H1 (cell line): ENCODE data around the gene CD300LF. TPM values are rescaled to one million over a fixed set of nuclear protein-coding genes. Genes with fewer than 3 reads are reported as not detected.

ENCODE experiments used
- CTCF ChIA-PET: fragments of 300-600 bp; sonication (Branson Sonifier 250); formaldehyde crosslinking; loops from one replicate; lab custom pipeline; 2021; ENCODE audit not compliant: partially characterized antibody; lab: Charles Lee
- POLR2A ChIA-PET: fragments of 300-600 bp; sonication (Branson Sonifier 250); formaldehyde crosslinking; loops from one replicate; lab custom pipeline; 2021; ENCODE audit warnings: inconsistent platforms; ENCODE audit not compliant: partially characterized antibody; lab: Charles Lee
- DNase-seq, 2 experiments: peaks; one replicate each; pipeline versions ENCODE4 v3.0.0 to v3.0.0-alpha.2; 2010 to 2022; ENCODE audit warnings: low spot score in 2 of 2, low read depth in 1 of 2, mixed read lengths in 1 of 2
- FAIRE-seq: peaks from 2 replicates; lab custom pipeline; 2011; peaks lifted over from hg19 to GRCh38; lab: Jason Lieb, UNC
- H2AFZ ChIP-seq: 2 replicates; pipeline ENCODE4 v1.8.1; 2012; ENCODE audit warnings: low read length, inconsistent platforms
- H2AK5ac ChIP-seq: 2 replicates; pipeline ENCODE4 v1.6.1; 2013; ENCODE audit warnings: low read depth, low read length
- H2BK120ac ChIP-seq: replicated peaks from 2 replicates; pipeline ENCODE3; 2013; ENCODE audit warnings: low read depth, low read length, inconsistent platforms
- H2BK12ac ChIP-seq: 2 replicates; pipeline ENCODE4 v1.6.1; 2013; ENCODE audit warnings: low read depth, low read length
- H2BK15ac ChIP-seq: 2 replicates; pipeline ENCODE4 v1.6.1; 2013; ENCODE audit warnings: low read length
- H2BK20ac ChIP-seq: 2 replicates; pipeline ENCODE4 v1.6.1; 2013; ENCODE audit warnings: low read length
- H2BK5ac ChIP-seq: 2 replicates; pipeline ENCODE4 v1.6.1; 2013; ENCODE audit warnings: low read depth, low read length
- H3K14ac ChIP-seq: 2 replicates; pipeline ENCODE4 v1.6.1; 2013; ENCODE audit warnings: inconsistent platforms; ENCODE audit not compliant: insufficient read length
- H3K18ac ChIP-seq: 2 replicates; pipeline ENCODE4 v1.6.1; 2013; ENCODE audit warnings: low read length; ENCODE audit errors: extremely low read depth
- H3K23ac ChIP-seq: 2 replicates; pipeline ENCODE4 v1.6.1; 2013; ENCODE audit warnings: inconsistent platforms; ENCODE audit not compliant: insufficient read length
- H3K23me2 ChIP-seq: 2 replicates; pipeline ENCODE4 v1.6.1; 2013; ENCODE audit warnings: low read depth, low read length
- H3K27ac ChIP-seq: 2 replicates; pipeline ENCODE4 v1.6.1; 2011; ENCODE audit warnings: low read depth, low read length, inconsistent platforms
- H3K27me3 ChIP-seq, 4 experiments: replicated peaks in 1 of 4; 1 replicate in 1 of 4; 2 replicates in 3 of 4; pipeline versions ENCODE4 v1.6.1 to v1.8.1; 2011 to 2013; ENCODE audit warnings: low read length in 3 of 4, mild to moderate bottlenecking in 3 of 4, inconsistent platforms in 2 of 4, mixed read lengths in 2 of 4, moderate library complexity in 1 of 4; ENCODE audit not compliant: control insufficient read depth in 3 of 4, insufficient read depth in 3 of 4; ENCODE audit errors: extremely low read depth in 1 of 4
- H3K36me3 ChIP-seq, 4 experiments: 2 replicates each; pipeline versions ENCODE4 v1.6.1 to v1.8.1; 2011 to 2013; ENCODE audit warnings: mild to moderate bottlenecking in 4 of 4, low read length in 3 of 4, moderate library complexity in 2 of 4, control low read depth in 1 of 4, inconsistent platforms in 1 of 4; ENCODE audit not compliant: insufficient read depth in 4 of 4, control insufficient read depth in 2 of 4
- H3K4ac ChIP-seq: replicated peaks from 2 replicates; pipeline ENCODE3; 2013; ENCODE audit warnings: low read length, low read depth, mixed read lengths, inconsistent platforms; ENCODE audit not compliant: insufficient read length
- H3K4me1 ChIP-seq, 4 experiments: replicated peaks in 1 of 4; 1 replicate in 1 of 4; 2 replicates in 3 of 4; pipeline versions ENCODE4 v1.6.1 to v1.8.1; 2011 to 2013; ENCODE audit warnings: low read length in 3 of 4, inconsistent platforms in 2 of 4, mixed read lengths in 1 of 4; ENCODE audit not compliant: insufficient read depth in 4 of 4, control insufficient read depth in 3 of 4
- H3K4me2 ChIP-seq, 2 experiments: 2 replicates each; pipeline versions ENCODE4 v1.6.1 to v1.8.1; 2011 to 2013; ENCODE audit warnings: low read depth in 2 of 2, low read length in 2 of 2, control low read depth in 1 of 2, inconsistent platforms in 1 of 2, mild to moderate bottlenecking in 1 of 2; ENCODE audit not compliant: insufficient read depth in 1 of 2
- H3K4me3 ChIP-seq, 4 experiments: fragments of 200-600, 300-600 bp in 1 of 4; sonication (generic), shearing (Covaris generic), sonication (Bioruptor Twin) in 1 of 4; 2 replicates each; pipeline versions ENCODE4 v1.5.1 to v1.8.1; 2011 to 2016; ENCODE audit warnings: low read length in 4 of 4, low read depth in 3 of 4, control low read depth in 2 of 4, inconsistent platforms in 2 of 4, mild to moderate bottlenecking in 2 of 4, mixed read lengths in 1 of 4, moderate library complexity in 1 of 4; ENCODE audit not compliant: insufficient read depth in 2 of 4; ENCODE audit errors: extremely low read depth in 1 of 4
- H3K56ac ChIP-seq: replicated peaks from 2 replicates; pipeline ENCODE3; 2013; ENCODE audit warnings: low read depth, mild to moderate bottlenecking, mixed read lengths, low read length, inconsistent platforms; ENCODE audit not compliant: insufficient read length
- H3K79me1 ChIP-seq: 2 replicates; pipeline ENCODE4 v1.6.1; 2013; ENCODE audit warnings: low read depth, low read length, control low read depth
- H3K79me2 ChIP-seq, 2 experiments: 2 replicates each; pipeline versions ENCODE4 v1.6.1 to v1.8.1; 2012 to 2013; ENCODE audit warnings: low read length in 2 of 2, mild to moderate bottlenecking in 2 of 2, inconsistent platforms in 1 of 2; ENCODE audit not compliant: insufficient read depth in 2 of 2, control insufficient read depth in 1 of 2
- H3K9ac ChIP-seq, 4 experiments: replicated peaks in 1 of 4; 1 replicate in 1 of 4; 2 replicates in 3 of 4; pipeline versions ENCODE4 v1.6.1 to v1.8.1; 2011 to 2013; ENCODE audit warnings: low read depth in 3 of 4, low read length in 3 of 4, control low read depth in 2 of 4, mild to moderate bottlenecking in 2 of 4, moderate library complexity in 2 of 4, inconsistent platforms in 1 of 4; ENCODE audit errors: extremely low read depth in 1 of 4
- H3K9me3 ChIP-seq, 2 experiments: 2 replicates each; pipeline versions ENCODE4 v1.6.1 to v1.8.1; 2012 to 2013; ENCODE audit warnings: mild to moderate bottlenecking in 2 of 2, moderate library complexity in 2 of 2, control low read depth in 1 of 2, inconsistent platforms in 1 of 2, low read depth in 1 of 2, low read length in 1 of 2, mixed read lengths in 1 of 2; ENCODE audit not compliant: insufficient read depth in 2 of 2
- H4K20me1 ChIP-seq, 2 experiments: replicated peaks in 1 of 2; 2 replicates each; pipeline versions ENCODE3 to v1.8.1; 2011 to 2013; ENCODE audit warnings: inconsistent platforms in 2 of 2, low read length in 2 of 2, mild to moderate bottlenecking in 1 of 2; ENCODE audit not compliant: insufficient read depth in 2 of 2, control insufficient read depth in 1 of 2
- H4K5ac ChIP-seq: 2 replicates; pipeline ENCODE4 v1.6.1; 2013; ENCODE audit warnings: low read length, low read depth, mixed read lengths, inconsistent platforms; ENCODE audit not compliant: insufficient read length
- H4K8ac ChIP-seq: 2 replicates; pipeline ENCODE4 v1.8.0; 2013; ENCODE audit warnings: mild to moderate bottlenecking, moderate library complexity, low read length, inconsistent platforms; ENCODE audit not compliant: insufficient read depth; ENCODE audit errors: extremely low read depth
- H4K91ac ChIP-seq: replicated peaks from 2 replicates; pipeline ENCODE3; 2013; ENCODE audit warnings: low read length, mixed read lengths, inconsistent platforms; ENCODE audit not compliant: insufficient read length
- BRCA1 ChIP-seq: IDR thresholded peaks from 2 replicates; pipeline ENCODE4 v1.6.1; 2012; ENCODE audit warnings: low read depth, low read length, improper control_type of control experiment
- CEBPB ChIP-seq: IDR thresholded peaks from 2 replicates; pipeline ENCODE4 v1.6.1; 2012; ENCODE audit warnings: low read depth, low read length
- EZH2 ChIP-seq: fragments of 200-600 bp; sonication (generic); IDR thresholded peaks from 2 replicates; pipeline ENCODE4 v1.7.1; 2012; ENCODE audit warnings: low read depth, mild to moderate bottlenecking, moderate library complexity, low read length, inconsistent platforms; ENCODE audit not compliant: severe bottlenecking
- HDAC2 ChIP-seq, 2 experiments: fragments of 300-600 bp in 1 of 2; sonication (generic) in 1 of 2; IDR thresholded peaks; 2 replicates each; pipeline ENCODE4 v1.6.1; 2011 to 2012; ENCODE audit warnings: low read depth in 2 of 2, low read length in 2 of 2, mild to moderate bottlenecking in 2 of 2, moderate library complexity in 2 of 2, borderline replicate concordance in 1 of 2, inconsistent platforms in 1 of 2
- JUND ChIP-seq: IDR thresholded peaks from 2 replicates; pipeline ENCODE4 v1.6.1; 2011; ENCODE audit warnings: mild to moderate bottlenecking, improper control_type of control experiment, low read length
- MAFK ChIP-seq: IDR thresholded peaks from 2 replicates; pipeline ENCODE4 v1.6.1; 2012; ENCODE audit warnings: low read depth, mild to moderate bottlenecking, improper control_type of control experiment, low read length
- POLR2A ChIP-seq, 2 experiments: IDR thresholded peaks; 1 replicate in 1 of 2; 2 replicates in 1 of 2; pipeline ENCODE4 v1.6.1; 2011; ENCODE audit warnings: low read depth in 2 of 2, low read length in 2 of 2, mild to moderate bottlenecking in 2 of 2; ENCODE audit errors: control extremely low read depth in 1 of 2
- POLR2AphosphoS5 ChIP-seq: IDR thresholded peaks from 2 replicates; pipeline ENCODE4 v1.6.1; 2011; ENCODE audit warnings: low read depth, low read length
- SP1 ChIP-seq: IDR thresholded peaks from 2 replicates; pipeline ENCODE4 v1.6.1; 2011; ENCODE audit warnings: low read depth, low read length
- SUZ12 ChIP-seq: fragments of 200-600 bp; sonication (generic); IDR thresholded peaks from 2 replicates; pipeline ENCODE4 v1.6.1; 2012; ENCODE audit warnings: mild to moderate bottlenecking, inconsistent platforms, low read length, moderate library complexity, mixed read lengths
- WGBS, 2 experiments: shearing (Covaris generic) in 1 of 2; methylation state at CpG; one replicate each; pipeline versions ENCODE4 v1.1.6 to v1.1.7; 2013 to 2015; ENCODE audit warnings: low lambda C conversion rate in 2 of 2, mixed read lengths in 2 of 2, inconsistent platforms in 1 of 2, low coverage in 1 of 2, missing lambda C conversion rate in 1 of 2; ENCODE audit not compliant: insufficient replicate concordance in 2 of 2, insufficient coverage in 1 of 2, insufficient read length in 1 of 2; ENCODE audit errors: extremely low coverage in 1 of 2, missing lambda C conversion rate in 1 of 2; 5-methylcytosine and 5-hydroxymethylcytosine counted together
- polyA plus RNA-seq, 7 experiments: library from polyadenylated mRNA; depleted of rRNA in 3 of 7; stranded (reverse) in 5 of 7; unstranded in 2 of 7; fragments of >200 nt in 5 of 7; fragments of 200-250 nt in 2 of 7; gene quantifications; 1 replicate in 5 of 7; 2 replicates in 1 of 7; 4 replicates in 1 of 7; pipeline versions ENCODE4 v1.2.1 to v1.2.3, GENCODE V29; 2011 to 2013; ENCODE audit warnings: missing spikeins in 2 of 7, mixed read lengths in 2 of 7
- total RNA-seq: library from RNA; stranded (reverse); fragmentation: NEBNext Ultra II Directional; extraction: Animal tissue kit (Norgen Biotek cat#: 25700); gene quantifications from 2 replicates; pipeline ENCODE4 v1.2.1, GENCODE V29; 2021

The CD300LF gene
- total and polyA plus RNA-seq, 2 of the 8 experiments (the other 6 are each of a cell fraction or from before 2014, with no cell fraction given), result not detected

GRCh38 chr17:74729866-74730265 lies 17.1 kb upstream of the CD300LF start:
- Histone ChIP-seq H4K20me1 (peaks cover 0 to 7% of the 10 kb centered on the region in 2 experiments), H3K36me3 (no peaks in the 10 kb centered on the region), H3K23ac (no peak overlapping the region), H3K56ac (no peak overlapping the region), H4K91ac (no peak overlapping the region), H2BK15ac (no peak overlapping the region), H3K23me2 (peaks cover 14% of the 10 kb centered on the region), H3K9ac (no peak overlapping the region), H3K9me3 (peaks cover 0 to 9% of the 10 kb centered on the region in 2 experiments; a peak in 1 of 4 replicates), H3K14ac (no peak overlapping the region), H2AFZ (no peak overlapping the region), H3K4me1 (no peaks in the 10 kb centered on the region), H3K79me1 (peaks cover 3% of the 10 kb centered on the region; the same call in 1 of the 2 replicates), H2BK5ac (no peak overlapping the region), H4K5ac (no peak overlapping the region), H2BK20ac (no peak overlapping the region), H2BK120ac (no peak overlapping the region), H3K4me3 (no peak overlapping the region), H3K79me2 (no peaks in the 10 kb centered on the region), H2BK12ac (no peak overlapping the region), H3K27ac (no peak overlapping the region), H3K4ac (no peak overlapping the region), H3K27me3 (peaks cover 0 to 3% (median 0%) of the 10 kb centered on the region in 4 experiments; a peak in 3 of 7 replicates), H3K4me2 (no peak overlapping the region), H4K8ac (no peak overlapping the region), H2AK5ac (no peak overlapping the region), H3K18ac (no peak overlapping the region)
- WGBS, 2 experiments, result 88% methylated on average over 15 of the region's 15 CpGs; no CpG with 5 or more reads in 1 of the 2 experiments
- CTCF ChIA-PET, result interaction anchor here (1.0 to 1.4 kb wide), 3 partner anchors 15 to 72 kb away, joined by 3 read pairs; no protein-coding TSS in a partner anchor
- FAIRE-seq, result no peak
- no peak for TF ChIP-seq JUND
- no peak for TF ChIP-seq EZH2
- TF ChIP-seq CEBPB, result no peak
- TF ChIP-seq SP1, result no peak
- TF ChIP-seq MAFK, result no peak
- TF ChIP-seq POLR2A (IDR thresholded peaks at IDR 0.05; ENCODE audit: control extremely low read depth in 1 of 2, low read depth in 2 of 2, low read length in 2 of 2), result no peak
- TF ChIP-seq BRCA1, result no peak
- no peak for TF ChIP-seq SUZ12
- no peak for TF ChIP-seq POLR2AphosphoS5
- no peak for TF ChIP-seq HDAC2 (IDR thresholded peaks at IDR 0.05; ENCODE audit: borderline replicate concordance in 1 of 2, low read depth in 2 of 2, low read length in 2 of 2)
- no peak for DNase-seq
- POLR2A ChIA-PET, result interaction anchor here (0.8 kb wide), 1 partner anchor 20 kb away, joined by 3 read pairs; no protein-coding TSS in a partner anchor
